B cell (primary cell): ENCODE results near the gene CCDC87. TPM values are rescaled to one million over a fixed set of nuclear protein-coding genes. Genes with fewer than 3 reads are reported as not detected.

Experiments
- ATAC-seq: fragments of 200-7000 bp; cut with Tn5 transposase; one replicate; pipeline ENCODE4 v1.10.0; 2021; ENCODE audit warnings: low read depth, mild to moderate bottlenecking, moderate number of reproducible peaks, moderate library complexity
- CTCF ChIA-PET: fragments of 350-600 bp; sonication (Branson Sonifier 250); formaldehyde crosslinking; loops from one replicate; lab custom pipeline; 2021; ENCODE audit warnings: antibody characterized with exemption, inconsistent platforms; lab: Charles Lee
- POLR2A ChIA-PET: fragments of 350-600 bp; sonication (Branson Sonifier 250); formaldehyde crosslinking; loops from one replicate; lab custom pipeline; 2021; ENCODE audit warnings: antibody characterized with exemption; lab: Charles Lee
- DNase-seq: peaks from one replicate; pipeline ENCODE4 v3.0.0; 2013
- H2AFZ ChIP-seq: 2 replicates; pipeline ENCODE4 v1.6.1; 2012; ENCODE audit warnings: mild to moderate bottlenecking, low read depth, low read length; ENCODE audit not compliant: insufficient read depth, poor library complexity, severe bottlenecking
- H3K27ac ChIP-seq, 2 donors: 1 replicate in 1 of 2; 2 replicates in 1 of 2; pipeline ENCODE4 v1.5.1; 2012 to 2013; ENCODE audit warnings: low read length in 2 of 2, mild to moderate bottlenecking in 2 of 2, moderate library complexity in 1 of 2
- H3K27me3 ChIP-seq, 4 experiments: fragments of 200-600 bp in 1 of 4; sonication (generic) in 1 of 4; replicated peaks in 1 of 4; 1 replicate in 2 of 4; 2 replicates in 2 of 4; pipeline versions ENCODE4 v1.6.1 to v1.7.0; 2013 to 2016; ENCODE audit warnings: low read length in 3 of 4, mild to moderate bottlenecking in 2 of 4, mixed read lengths in 1 of 4, moderate library complexity in 1 of 4; ENCODE audit not compliant: insufficient read depth in 4 of 4, control insufficient read depth in 3 of 4; ENCODE audit errors: control extremely low read depth in 1 of 4
- H3K36me3 ChIP-seq, 2 experiments: replicated peaks in 1 of 2; 1 replicate in 1 of 2; 2 replicates in 1 of 2; pipeline versions ENCODE4 v1.6.1 to v1.7.1; 2013; ENCODE audit warnings: low read length in 1 of 2; ENCODE audit not compliant: insufficient read depth in 2 of 2, control insufficient read depth in 1 of 2; ENCODE audit errors: control extremely low read depth in 1 of 2, extremely low read depth in 1 of 2
- H3K4me1 ChIP-seq, 2 donors: fragments of 200-600 bp in 1 of 2; sonication (generic) in 1 of 2; 1 replicate in 1 of 2; 2 replicates in 1 of 2; pipeline versions ENCODE4 v1.5.1 to v1.6.1; 2013 to 2017; ENCODE audit warnings: low read length in 2 of 2; ENCODE audit not compliant: control insufficient read depth in 2 of 2, insufficient read depth in 2 of 2
- H3K4me2 ChIP-seq: replicated peaks from 2 replicates; pipeline ENCODE3; 2012; ENCODE audit warnings: mild to moderate bottlenecking, low read depth, low read length; ENCODE audit not compliant: poor library complexity, severe bottlenecking
- H3K4me3 ChIP-seq, 5 experiments: fragments of 200-600 bp in 1 of 5; sonication (generic) in 1 of 5; 1 replicate in 3 of 5; 2 replicates in 2 of 5; pipeline versions ENCODE4 v1.5.1 to v1.7.0; 2011 to 2016; ENCODE audit warnings: low read length in 4 of 5, mild to moderate bottlenecking in 4 of 5, low read depth in 2 of 5, control low read depth in 1 of 5, moderate library complexity in 1 of 5; ENCODE audit not compliant: insufficient read depth in 1 of 5; ENCODE audit errors: control extremely low read depth in 1 of 5, extremely low read depth in 1 of 5
- H3K79me2 ChIP-seq: fragments of 200-600 bp; sonication (generic); one replicate; pipeline ENCODE4 v1.6.0; 2016; ENCODE audit warnings: low read length; ENCODE audit not compliant: control insufficient read depth, insufficient read depth
- H3K9ac ChIP-seq: fragments of 200-600 bp; sonication (generic); 2 replicates; pipeline ENCODE4 v1.6.1; 2017; ENCODE audit warnings: mild to moderate bottlenecking, low read length, moderate library complexity
- H3K9me3 ChIP-seq, 3 donors: one replicate each; pipeline versions ENCODE4 v1.6.1 to v1.7.1; 2013; ENCODE audit warnings: low read length in 2 of 3; ENCODE audit not compliant: control insufficient read depth in 2 of 3, insufficient read depth in 1 of 3; ENCODE audit errors: control extremely low read depth in 1 of 3
- H4K20me1 ChIP-seq: 2 replicates; pipeline ENCODE4 v1.6.0; 2012; ENCODE audit warnings: mild to moderate bottlenecking, low read length; ENCODE audit not compliant: insufficient read depth, control insufficient read depth, poor library complexity, severe bottlenecking
- H3K27ac Mint-ChIP-seq: one replicate; pipeline ENCODE4 v1.8.0; 2021; ENCODE audit warnings: mixed read lengths
- H3K27me3 Mint-ChIP-seq: one replicate; pipeline ENCODE4 v1.8.0; 2021; ENCODE audit warnings: mixed read lengths
- H3K4me1 Mint-ChIP-seq: one replicate; pipeline ENCODE4 v1.8.0; 2021; ENCODE audit warnings: mixed read lengths
- H3K4me3 Mint-ChIP-seq: one replicate; pipeline ENCODE4 v1.8.0; 2021; ENCODE audit warnings: mixed read lengths
- H3K9me3 Mint-ChIP-seq: one replicate; pipeline ENCODE4 v1.8.0; 2022; ENCODE audit warnings: mixed read lengths; ENCODE audit not compliant: insufficient read depth
- CTCF ChIP-seq: fragments of 200-600 bp; IDR thresholded peaks from one replicate; pipeline ENCODE4 v1.8.0; 2022; ENCODE audit warnings: antibody characterized with exemption, mild to moderate bottlenecking
- EZH2 ChIP-seq: IDR thresholded peaks from 2 replicates; pipeline ENCODE4 v1.6.1; 2012; ENCODE audit warnings: borderline replicate concordance, low read depth, mild to moderate bottlenecking, moderate library complexity, low read length; ENCODE audit not compliant: insufficient read depth, poor library complexity, severe bottlenecking
- WGBS: methylation state at CpG from one replicate; pipeline ENCODE4 v1.1.5; 2013; ENCODE audit warnings: missing lambda C conversion rate; ENCODE audit not compliant: insufficient coverage; 5-methylcytosine and 5-hydroxymethylcytosine counted together
- intact Hi-C: fragments of 100-400 bp; cut with micrococcal nuclease; formaldehyde crosslinking; loops from one replicate; pipeline ENCODE4 v1.10.0; 2022
- polyA plus RNA-seq: library from polyadenylated mRNA; depleted of rRNA; stranded (reverse); fragments of >200 nt; gene quantifications from 2 replicates; pipeline ENCODE4 v1.2.3, GENCODE V29; 2012
- total RNA-seq, 2 donors: library from RNA; stranded (reverse); fragments of 120-200 nt in 1 of 2; gene quantifications; 1 replicate in 1 of 2; 2 replicates in 1 of 2; pipeline versions ENCODE4 v1.2.3 to v1.2.4, GENCODE V29; 2013 to 2022

The CCDC87 gene
- total and polyA plus RNA-seq, 2 donors (not counting 1 experiment from before 2014, with no cell fraction given) = 0.39 TPM; not detected in 1

- Mint-ChIP-seq H3K27me3 (peaks cover 16% of the 10 kb centered on the region), H3K9me3 (no peaks in the 10 kb centered on the region), H3K4me1 (peaks cover 4% of the 10 kb centered on the region), H3K27ac (no peak overlapping the region), H3K4me3 (no peak overlapping the region)
- no peak for TF ChIP-seq EZH2
- TF ChIP-seq CTCF = no peak
- H3K4me3 ChIP-seq = no peak overlapping the region
- no peak overlapping the region for H3K9ac ChIP-seq
- H3K27ac ChIP-seq = no peak overlapping the region
- ATAC-seq (no peak), DNase-seq (no peak)
- H3K27me3 ChIP-seq = peaks cover 0 to 26% (median under 1%) of the 10 kb centered on the region in 4 experiments
- CTCF ChIA-PET = interaction anchor here (0.7 to 2.1 kb wide), 2 partner anchors 16 to 116 kb away, joined by 3 to 6 read pairs; partner anchors contain the start of gene RBM4B
- POLR2A ChIA-PET = no interaction called here
- no peak overlapping the region for H3K4me2 ChIP-seq
- H3K79me2 ChIP-seq = no peaks in the 10 kb centered on the region
- H3K36me3 ChIP-seq = no peaks in the 10 kb centered on the region
- peaks cover 5 to 6% of the 10 kb centered on the region in 2 donors for H3K4me1 ChIP-seq
- H3K9me3 ChIP-seq = peaks cover 0 to 4% (median 0%) of the 10 kb centered on the region in 3 donors
- intact Hi-C loops = no loop called here
- 90% methylated on average over 2 of the region's 2 CpGs for WGBS
- H4K20me1 ChIP-seq = no peaks in the 10 kb centered on the region
- H2AFZ ChIP-seq = no peak overlapping the region
These were observed 30.6 kb downstream of the CCDC87 start for GRCh38 chr11:66562275-66562674.

- Mint-ChIP-seq H3K27ac (no peak overlapping the region), H3K4me3 (no peak overlapping the region), H3K27me3 (peaks cover 19% of the 10 kb centered on the region), H3K9me3 (no peaks in the 10 kb centered on the region), H3K4me1 (peaks cover 2% of the 10 kb centered on the region)
- no peak overlapping the region for H3K4me3 ChIP-seq
- 96% methylated on average over 6 of the region's 9 CpGs for WGBS
- H3K4me2 ChIP-seq = no peak overlapping the region
- H3K9ac ChIP-seq = no peak overlapping the region
- ATAC-seq (no peak), DNase-seq (no peak)
- TF ChIP-seq CTCF (no peak), EZH2 (no peak)
- H3K27ac ChIP-seq = no peak overlapping the region
- no peaks in the 10 kb centered on the region for H3K79me2 ChIP-seq
- H2AFZ ChIP-seq = no peak overlapping the region
- H3K9me3 ChIP-seq = peaks cover 0 to 4% (median 0%) of the 10 kb centered on the region in 3 donors
- intact Hi-C loops = no loop called here
- H3K27me3 ChIP-seq = peaks cover 0 to 24% (median 0%) of the 10 kb centered on the region in 4 experiments
- ChIA-PET POLR2A (interaction anchor here (0.6 kb wide), 1 partner anchor 116 kb away, joined by 6 read pairs; the partner anchor contains the start of gene RBM4B), CTCF (interaction anchor here (0.7 to 2.1 kb wide), 2 partner anchors 16 to 116 kb away, joined by 3 to 6 read pairs; partner anchors contain the start of gene RBM4B)
- H3K4me1 ChIP-seq = peaks cover 5 to 6% of the 10 kb centered on the region in 2 donors
- H3K36me3 ChIP-seq = no peaks in the 10 kb centered on the region
- no peaks in the 10 kb centered on the region for H4K20me1 ChIP-seq
These were observed 31.0 kb downstream of the CCDC87 start for GRCh38 chr11:66561975-66562248.
